HepG2 (cell line): ENCODE results near the gene WDFY1. TPM values are rescaled to one million over a fixed set of nuclear protein-coding genes. Genes with fewer than 3 reads are reported as not detected.
A peak's percentile ranks its signal among the peaks of the same experiment; 100 is the strongest.

Experiments used
- ARID2 ChIP-seq: sonication (generic); formaldehyde crosslinking; IDR thresholded peaks from 2 replicates; pipeline ENCODE4 v1.8.1; 2022; ENCODE audit warnings: mild to moderate bottlenecking, missing genetic modification reagents, borderline replicate concordance
- CREM ChIP-seq, 2 experiments: sonication (generic) in 1 of 2; formaldehyde crosslinking in 1 of 2; IDR thresholded peaks; 2 replicates each; pipeline versions ENCODE4 v1.4.0 to v1.6.1; 2016 to 2020; ENCODE audit warnings: antibody characterized with exemption in 1 of 2, mild to moderate bottlenecking in 1 of 2, missing genetic modification reagents in 1 of 2
- DPF2 ChIP-seq: sonication (generic); formaldehyde crosslinking; IDR thresholded peaks from 2 replicates; pipeline ENCODE4 v1.4.0; 2020; ENCODE audit warnings: mild to moderate bottlenecking, low read depth, missing genetic modification reagents, borderline replicate concordance
- FOXO1 ChIP-seq: sonication (generic); formaldehyde crosslinking; IDR thresholded peaks from 2 replicates; pipeline ENCODE4 v1.4.0; 2020; ENCODE audit warnings: missing genetic modification reagents
- GATAD2A ChIP-seq: IDR thresholded peaks from 2 replicates; pipeline ENCODE4 v1.6.1; 2016
- KLF11 ChIP-seq: IDR thresholded peaks from 2 replicates; pipeline ENCODE4 v1.6.1; 2016; ENCODE audit warnings: missing compliant biosample characterization
- MAFF ChIP-seq: IDR thresholded peaks from 2 replicates; pipeline ENCODE4 v1.6.1; 2011; ENCODE audit warnings: low read depth, low read length, improper control_type of control experiment
- MAFK ChIP-seq, 2 experiments: IDR thresholded peaks in 1 of 2; conservative IDR thresholded peaks in 1 of 2; 2 replicates each; pipeline ENCODE4 v1.6.1; 2011; ENCODE audit warnings: improper control_type of control experiment in 2 of 2, low read length in 2 of 2
- PAXIP1 ChIP-seq: sonication (generic); formaldehyde crosslinking; conservative IDR thresholded peaks from 2 replicates; pipeline ENCODE4 v1.4.0; 2020; ENCODE audit warnings: mild to moderate bottlenecking, missing genetic modification reagents, moderate library complexity
- PREB ChIP-seq: sonication (generic); formaldehyde crosslinking; IDR thresholded peaks from 2 replicates; pipeline ENCODE4 v1.4.0; 2020; ENCODE audit warnings: missing genetic modification reagents
- SYNCRIP ChIP-seq: fragments of 200-400 bp; formaldehyde crosslinking; IDR thresholded peaks from 2 replicates; pipeline ENCODE4 v1.6.1; 2018; ENCODE audit warnings: mild to moderate bottlenecking, low read depth, low read length; ENCODE audit not compliant: insufficient read depth
- TRIM24 ChIP-seq: sonication (generic); formaldehyde crosslinking; IDR thresholded peaks from 2 replicates; pipeline ENCODE4 v1.8.0; 2022; ENCODE audit warnings: mild to moderate bottlenecking, missing genetic modification reagents
- ZBTB43 ChIP-seq: sonication (generic); formaldehyde crosslinking; conservative IDR thresholded peaks from 2 replicates; pipeline ENCODE4 v1.4.0; 2020; ENCODE audit warnings: missing genetic modification reagents
- ZBTB44 ChIP-seq: sonication (generic); formaldehyde crosslinking; IDR thresholded peaks from 2 replicates; pipeline ENCODE4 v1.4.0; 2020; ENCODE audit warnings: missing genetic modification reagents
- ZFP36L1 ChIP-seq: sonication (generic); formaldehyde crosslinking; IDR thresholded peaks from 2 replicates; pipeline ENCODE4 v1.8.0; 2022; ENCODE audit warnings: mild to moderate bottlenecking, missing genetic modification reagents, moderate library complexity
- ZNF780A ChIP-seq: sonication (generic); formaldehyde crosslinking; IDR thresholded peaks from 2 replicates; pipeline ENCODE4 v1.8.0; 2022; ENCODE audit warnings: mild to moderate bottlenecking, missing genetic modification reagents, moderate library complexity
- polyA plus RNA-seq, 8 experiments: library from polyadenylated mRNA; depleted of rRNA in 3 of 8; stranded (reverse) in 7 of 8; unstranded in 1 of 8; fragments of >200 nt; fragmentation: Illumina TruSeq in 4 of 8; extraction: Trizol in 4 of 8; gene quantifications; 2 replicates each; pipeline versions ENCODE4 v1.2.1 to v1.2.3, GENCODE V29; 2011 to 2016; ENCODE audit warnings: low read depth in 4 of 8, missing spikeins in 1 of 8, mixed read lengths in 1 of 8; ENCODE audit not compliant: insufficient read depth in 1 of 8
- total RNA-seq, 5 experiments: library from RNA; depleted of rRNA; stranded (reverse); fragments of >200 nt; fragmentation: Illumina TruSeq; extraction: Trizol; gene quantifications; 2 replicates each; pipeline ENCODE4 v1.2.3, GENCODE V29; 2016; ENCODE audit warnings: low read depth in 1 of 5

WDFY1 gene
- total and polyA plus RNA-seq, 2 of the 13 experiments (the other 11 are each of a cell fraction or from before 2014, with no cell fraction given): 77.0 to 78.4 TPM

GRCh38 chr2:223860809-223861738 lies 84.1 kb downstream of the WDFY1 start (continued):
- TF ChIP-seq SYNCRIP (no peak), CREM (IDR thresholded peaks at IDR 0.05) (peak; percentile 57; the same call in 1 of the 2 replicates), CREM (CRISPR knock-in tag; IDR thresholded peaks at IDR 0.05) (no peak), ARID2 (CRISPR knock-in tag) (no peak), FOXO1 (peak; percentile 48; the same call in 1 of the 2 replicates), KLF11 (CRISPR knock-in tag) (0 out of 2 replicates have a peak, but pooled peaks have one; percentile 49), PAXIP1 (CRISPR knock-in tag) (peak; percentile 87), DPF2 (CRISPR knock-in tag) (peak; percentile 83), PREB (CRISPR knock-in tag) (no peak), TRIM24 (CRISPR knock-in tag) (peak; percentile 26; the same call in 1 of the 2 replicates), ZBTB44 (CRISPR knock-in tag) (no peak), ZBTB43 (CRISPR knock-in tag) (peak; percentile 94), MAFK (conservative IDR thresholded peaks at IDR 0.05 in 1 of 2, IDR thresholded peaks at IDR 0.05 in 1 of 2; ENCODE audit: low read length in 2 of 2) (peak; percentile 89 to 96), ZFP36L1 (CRISPR knock-in tag) (peak; percentile 56; the same call in 1 of the 2 replicates), GATAD2A (CRISPR knock-in tag) (peak; percentile 94), ZNF780A (CRISPR knock-in tag) (no peak), MAFF (peak; percentile 91)
